ENCODE data around the gene CREG2. TPM values are rescaled to one million over a fixed set of nuclear protein-coding genes. Genes with fewer than 3 reads are reported as not detected.

Gene CREG2
- total RNA-seq, 6 experiments from 2014 or later, result not detected

- no peak for TF ChIP-seq CTCF (IDR thresholded peaks at IDR 0.05)
- no peak overlapping the region for H3K27ac Mint-ChIP-seq
- no peak overlapping the region for H3K4me3 Mint-ChIP-seq
- no peaks in the 10 kb centered on the region for H3K36me3 Mint-ChIP-seq (ENCODE audit: low read depth)
- peaks cover 7% of the 10 kb centered on the region for H3K4me1 Mint-ChIP-seq (ENCODE audit: low read depth)
- H3K27me3 Mint-ChIP-seq (ENCODE audit: insufficient read depth), result peaks cover 20% of the 10 kb centered on the region
- no peaks in the 10 kb centered on the region for H3K9me3 Mint-ChIP-seq
- no peak for DNase-seq
Observed at GRCh38 chr2:101368376-101368775, 18.9 kb downstream of the CREG2 start.

GRCh38 chr2:101367508-101367907 lies 19.8 kb downstream of the CREG2 start:
- Mint-ChIP-seq H3K4me3 (no peak overlapping the region), H3K9me3 (no peaks in the 10 kb centered on the region), H3K4me1 (ENCODE audit: low read depth) (peaks cover 7% of the 10 kb centered on the region), H3K27ac (no peak overlapping the region), H3K27me3 (ENCODE audit: insufficient read depth) (peaks cover 23% of the 10 kb centered on the region), H3K36me3 (ENCODE audit: low read depth) (no peaks in the 10 kb centered on the region)
- no peak for TF ChIP-seq CTCF (IDR thresholded peaks at IDR 0.05)
- no peak for DNase-seq

- Mint-ChIP-seq H3K27me3 (ENCODE audit: insufficient read depth) (peaks cover 34% of the 10 kb centered on the region), H3K4me1 (ENCODE audit: low read depth) (peaks cover 5% of the 10 kb centered on the region), H3K36me3 (ENCODE audit: low read depth) (no peaks in the 10 kb centered on the region), H3K9me3 (no peaks in the 10 kb centered on the region), H3K27ac (no peak overlapping the region), H3K4me3 (no peak overlapping the region)
- no peak for DNase-seq
- TF ChIP-seq CTCF (IDR thresholded peaks at IDR 0.05), result no peak
Observed at GRCh38 chr2:101364878-101365277, 22.4 kb downstream of the CREG2 start.

GRCh38 chr2:101362777-101363176 lies 24.5 kb downstream of the CREG2 start:
- no peaks in the 10 kb centered on the region for H3K36me3 Mint-ChIP-seq (ENCODE audit: low read depth)
- H3K4me3 Mint-ChIP-seq, result no peak overlapping the region
- H3K27ac Mint-ChIP-seq, result no peak overlapping the region
- peaks cover 6% of the 10 kb centered on the region for H3K4me1 Mint-ChIP-seq (ENCODE audit: low read depth)
- H3K27me3 Mint-ChIP-seq (ENCODE audit: insufficient read depth), result peaks cover 34% of the 10 kb centered on the region
- no peak for TF ChIP-seq CTCF (IDR thresholded peaks at IDR 0.05)
- DNase-seq, result no peak
- no peaks in the 10 kb centered on the region for H3K9me3 Mint-ChIP-seq

GRCh38 chr2:101362316-101362715 lies 25.0 kb downstream of the CREG2 start:
- Mint-ChIP-seq H3K36me3 (ENCODE audit: low read depth) (no peaks in the 10 kb centered on the region), H3K27me3 (ENCODE audit: insufficient read depth) (peaks cover 34% of the 10 kb centered on the region), H3K4me3 (no peak overlapping the region), H3K9me3 (no peaks in the 10 kb centered on the region), H3K4me1 (ENCODE audit: low read depth) (peaks cover 10% of the 10 kb centered on the region), H3K27ac (no peak overlapping the region)
- TF ChIP-seq CTCF (IDR thresholded peaks at IDR 0.05), result no peak
- DNase-seq, result no peak

- Mint-ChIP-seq H3K36me3 (ENCODE audit: low read depth) (no peaks in the 10 kb centered on the region), H3K4me3 (no peak overlapping the region), H3K4me1 (ENCODE audit: low read depth) (peaks cover 16% of the 10 kb centered on the region), H3K27ac (no peak overlapping the region), H3K27me3 (ENCODE audit: insufficient read depth) (peaks cover 34% of the 10 kb centered on the region), H3K9me3 (no peaks in the 10 kb centered on the region)
- TF ChIP-seq CTCF (IDR thresholded peaks at IDR 0.05), result no peak
- no peak for DNase-seq
Observed at GRCh38 chr2:101361522-101361921, 25.8 kb downstream of the CREG2 start.

All from HFFc6 (cell line).